Sigmoid colon (tissue), 7 donors: ENCODE data around the gene MEF2A. TPM values are rescaled to one million over a fixed set of nuclear protein-coding genes. Genes with fewer than 3 reads are reported as not detected.

Experiments
- DNase-seq: peaks from one replicate; pipeline ENCODE4 v3.0.0-alpha.2; 2019
- H3K27ac ChIP-seq, 4 donors: fragments of 200-600 bp; sonication (generic); one replicate each; pipeline ENCODE4 v1.5.1; 2016 to 2019; ENCODE audit warnings: mild to moderate bottlenecking in 1 of 4
- H3K27me3 ChIP-seq, 3 donors: fragments of 200-600 bp; sonication (generic); one replicate each; pipeline ENCODE4 v1.5.1; 2019; ENCODE audit warnings: mild to moderate bottlenecking in 1 of 3
- H3K36me3 ChIP-seq, 4 donors: fragments of 200-600 bp; sonication (generic); one replicate each; pipeline ENCODE4 v1.5.1; 2016 to 2019
- H3K4me1 ChIP-seq, 4 donors: fragments of 200-600 bp; sonication (generic); one replicate each; pipeline ENCODE4 v1.5.1; 2017 to 2019
- H3K4me3 ChIP-seq, 4 donors: fragments of 200-600 bp; sonication (generic); one replicate each; pipeline ENCODE4 v1.5.1; 2017 to 2019; ENCODE audit warnings: mild to moderate bottlenecking in 2 of 4, moderate library complexity in 1 of 4
- H3K9me3 ChIP-seq, 4 donors: fragments of 200-600 bp in 3 of 4; sonication (generic) in 3 of 4; one replicate each; pipeline versions ENCODE4 v1.5.1 to v1.6.1; 2013 to 2019
- CTCF ChIP-seq, 4 experiments: fragments of 450-650 bp in 3 of 4; fragments of 200-600 bp in 1 of 4; IDR thresholded peaks; one replicate each; pipeline ENCODE4 v1.5.1; 2016 to 2019; ENCODE audit warnings: antibody characterized with exemption in 4 of 4, mild to moderate bottlenecking in 3 of 4, moderate library complexity in 2 of 4
- EP300 ChIP-seq, 4 donors: sonication (generic); formaldehyde crosslinking; IDR thresholded peaks; one replicate each; pipeline ENCODE4 v1.6.1; 2017; ENCODE audit warnings: antibody characterized with exemption in 4 of 4
- POLR2A ChIP-seq, 2 donors: fragments of 450-650 bp; IDR thresholded peaks; one replicate each; pipeline ENCODE4 v1.6.1; 2016; ENCODE audit warnings: antibody characterized with exemption in 2 of 2, mild to moderate bottlenecking in 2 of 2, moderate library complexity in 2 of 2
- POLR2AphosphoS5 ChIP-seq, 4 donors: sonication (generic); formaldehyde crosslinking; IDR thresholded peaks; one replicate each; pipeline ENCODE4 v1.6.1; 2017; ENCODE audit warnings: antibody characterized with exemption in 4 of 4
- WGBS, 2 donors: extraction: QIAGEN DNeasy Blood & Tissue Kit; methylation state at CpG; one replicate each; pipeline ENCODE4 v1.1.7; 2013; 5-methylcytosine and 5-hydroxymethylcytosine counted together
- intact Hi-C: fragments of 100-400 bp; cut with DNase I; formaldehyde crosslinking; loops from one replicate; pipeline ENCODE4 v1.15.1; 2023
- polyA plus RNA-seq, 3 donors: library from polyadenylated mRNA; stranded (reverse); fragments of 200-250 nt; gene quantifications; one replicate each; pipeline ENCODE4 v1.2.3, GENCODE V29; 2013
- total RNA-seq, 4 donors: library from RNA; depleted of rRNA; stranded (reverse); fragments of >200 nt; gene quantifications; one replicate each; pipeline ENCODE4 v1.1.0, GENCODE V29; 2016
- donor health status: healthy with polysubstance abuse.
- donor health status: Bipolar disorder and iron deficiency.
- donor health status: healthy.

The MEF2A gene
- total and polyA plus RNA-seq, 7 donors, result 11.6 to 123 (median 78.8) TPM

- no peak overlapping the region for H3K27ac ChIP-seq
- intact Hi-C loops, result no loop called here
Observed at GRCh38 chr15:99586121-99586520, 20.3 kb downstream of the MEF2A start.

DNA sequence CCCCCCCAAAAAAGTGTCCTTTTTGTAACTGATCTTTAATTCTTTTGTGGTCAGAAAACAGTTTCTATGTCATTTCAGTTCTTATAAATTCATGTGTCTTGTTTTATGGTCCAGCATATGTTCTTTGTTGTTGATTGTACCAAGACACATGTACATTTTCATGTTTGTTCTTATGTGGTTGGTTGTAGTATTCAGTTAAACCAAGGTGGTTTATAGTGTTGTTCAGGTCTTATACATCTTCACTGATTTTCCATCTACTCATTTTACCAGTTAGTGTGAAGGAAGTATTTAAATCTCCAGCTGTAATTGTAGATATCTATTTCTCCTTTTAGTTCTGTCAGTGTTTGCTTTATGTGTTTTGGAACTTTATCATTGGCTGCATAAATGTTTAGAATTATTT, 24.0 kb downstream of the MEF2A start:
- no peak for DNase-seq
- no peak overlapping the region for H3K27ac ChIP-seq
- TF ChIP-seq POLR2A (IDR thresholded peaks at IDR 0.05), result no peak
- no peak for TF ChIP-seq CTCF (IDR thresholded peaks at IDR 0.05)
- TF ChIP-seq EP300 (IDR thresholded peaks at IDR 0.05), result no peak
- TF ChIP-seq POLR2AphosphoS5 (IDR thresholded peaks at IDR 0.05), result no peak
- H3K36me3 ChIP-seq, result no peaks in the 10 kb centered on the region
- no peak overlapping the region for H3K4me3 ChIP-seq
- peaks cover 0 to 6% (median 2%) of the 10 kb centered on the region in 4 donors for H3K9me3 ChIP-seq
- intact Hi-C loops, result no loop called here
- H3K27me3 ChIP-seq, result no peaks in the 10 kb centered on the region
- peaks cover 0 to 53% (median 28%) of the 10 kb centered on the region in 4 donors for H3K4me1 ChIP-seq

More at GRCh38 chr15:99586121-99586520, 20.3 kb downstream of the MEF2A start:
- Histone ChIP-seq H3K27me3 (no peaks in the 10 kb centered on the region), H3K4me3 (no peak overlapping the region), H3K9me3 (peaks cover 0 to 6% (median 2%) of the 10 kb centered on the region in 4 donors), H3K36me3 (no peaks in the 10 kb centered on the region), H3K4me1 (peaks cover 0 to 51% (median 36%) of the 10 kb centered on the region in 4 donors)
- WGBS, 2 donors, result 94 to 95% methylated on average over 1 of the region's 1 CpG
- no peak for DNase-seq
- TF ChIP-seq POLR2A (IDR thresholded peaks at IDR 0.05) (no peak), EP300 (IDR thresholded peaks at IDR 0.05) (no peak), CTCF (IDR thresholded peaks at IDR 0.05) (no peak), POLR2AphosphoS5 (IDR thresholded peaks at IDR 0.05) (no peak)

GRCh38 chr15:99590913-99591646, 25.3 kb downstream of the MEF2A start:
- no peak overlapping the region for H3K4me3 ChIP-seq
- DNase-seq, result no peak
- peaks cover 0 to 6% (median 2%) of the 10 kb centered on the region in 4 donors for H3K9me3 ChIP-seq
- H3K36me3 ChIP-seq, result no peaks in the 10 kb centered on the region
- TF ChIP-seq EP300 (IDR thresholded peaks at IDR 0.05), result no peak
- TF ChIP-seq POLR2AphosphoS5 (IDR thresholded peaks at IDR 0.05), result no peak
- no peak for TF ChIP-seq CTCF (IDR thresholded peaks at IDR 0.05)
- no peak for TF ChIP-seq POLR2A (IDR thresholded peaks at IDR 0.05)
- intact Hi-C loops, result no loop called here
- peaks cover 0 to 63% (median 31%) of the 10 kb centered on the region in 4 donors for H3K4me1 ChIP-seq
- WGBS, 2 donors, result 88 to 89% methylated on average over 2 of the region's 2 CpGs
- no peak overlapping the region for H3K27ac ChIP-seq
- H3K27me3 ChIP-seq, result no peaks in the 10 kb centered on the region

- no peak overlapping the region for H3K4me3 ChIP-seq
- peaks cover 0 to 63% (median 33%) of the 10 kb centered on the region in 4 donors for H3K4me1 ChIP-seq
- WGBS, 2 donors, result 87 to 91% methylated on average over 6 of the region's 6 CpGs
- no peak for TF ChIP-seq EP300 (IDR thresholded peaks at IDR 0.05)
- no peak for TF ChIP-seq CTCF (IDR thresholded peaks at IDR 0.05)
- no peaks in the 10 kb centered on the region for H3K9me3 ChIP-seq
- intact Hi-C loops, result no loop called here
- no peaks in the 10 kb centered on the region for H3K27me3 ChIP-seq
- no peaks in the 10 kb centered on the region for H3K36me3 ChIP-seq
- H3K27ac ChIP-seq, result peak overlapping the region in 1 of 4 donors; percentile 4
- no peak for DNase-seq
Observed at GRCh38 chr15:99592145-99592791, 26.5 kb downstream of the MEF2A start.
